ENCODE data around the gene GRPEL2.
"Not testable (repeated sequence)": the region's sequence is repeated elsewhere in the genome, so short reads cannot be mapped to it uniquely, and the experiment has no call there.

The GRPEL2 gene

GRCh38 chr5:149381986-149382338 is 36.7 kb downstream of the GRPEL2 start:
- Histone ChIP-seq H3K9ac (ENCODE audit: low read depth, low read length) (no peak overlapping the region), H3K9me3 (ENCODE audit: control insufficient read depth, insufficient read depth, low read length) (no peaks in the 10 kb centered on the region)

GRCh38 chr5:149382517-149383220 is 37.4 kb downstream of the GRPEL2 start:
- Histone ChIP-seq H3K4me1 (ENCODE audit: control insufficient read depth, insufficient read depth, low read length) (peaks cover 5% of the 10 kb centered on the region), H3K4me3 (ENCODE audit: low read depth, low read length) (no peak overlapping the region), H3K9me3 (ENCODE audit: control insufficient read depth, insufficient read depth, low read length) (no peaks in the 10 kb centered on the region), H3K9ac (ENCODE audit: low read depth, low read length) (no peak overlapping the region), H3K36me3 (ENCODE audit: control insufficient read depth, insufficient read depth, low read length) (no peaks in the 10 kb centered on the region), H3K27me3 (ENCODE audit: control insufficient read depth, insufficient read depth, low read length) (no peaks in the 10 kb centered on the region)

More at GRCh38 chr5:149381986-149382338, 36.7 kb downstream of the GRPEL2 start:
- Histone ChIP-seq H3K27me3 (ENCODE audit: control insufficient read depth, insufficient read depth, low read length) (no peaks in the 10 kb centered on the region), H3K4me1 (ENCODE audit: control insufficient read depth, insufficient read depth, low read length) (peaks cover 5% of the 10 kb centered on the region), H3K36me3 (ENCODE audit: control insufficient read depth, insufficient read depth, low read length) (no peaks in the 10 kb centered on the region), H3K4me3 (ENCODE audit: low read depth, low read length) (no peak overlapping the region)

- H3K36me3 ChIP-seq (ENCODE audit: control insufficient read depth, insufficient read depth, low read length), result no peaks in the 10 kb centered on the region
- no peaks in the 10 kb centered on the region for H3K9me3 ChIP-seq (ENCODE audit: control insufficient read depth, insufficient read depth, low read length)
- H3K4me1 ChIP-seq (ENCODE audit: control insufficient read depth, insufficient read depth, low read length), result peaks cover 5% of the 10 kb centered on the region
- no peaks in the 10 kb centered on the region for H3K27me3 ChIP-seq (ENCODE audit: control insufficient read depth, insufficient read depth, low read length)
- H3K4me3 ChIP-seq (ENCODE audit: low read depth, low read length), result no peak overlapping the region
- no peak overlapping the region for H3K9ac ChIP-seq (ENCODE audit: low read depth, low read length)
These were observed 38.1 kb downstream of the GRPEL2 start for GRCh38 chr5:149383399-149383798.

- no peak overlapping the region for H3K9ac ChIP-seq (ENCODE audit: low read depth, low read length)
- peaks cover 3% of the 10 kb centered on the region for H3K4me1 ChIP-seq (ENCODE audit: control insufficient read depth, insufficient read depth, low read length)
- H3K9me3 ChIP-seq (ENCODE audit: control insufficient read depth, insufficient read depth, low read length), result no peaks in the 10 kb centered on the region
- no peaks in the 10 kb centered on the region for H3K27me3 ChIP-seq (ENCODE audit: control insufficient read depth, insufficient read depth, low read length)
- H3K4me3 ChIP-seq (ENCODE audit: low read depth, low read length), result no peak overlapping the region
- H3K36me3 ChIP-seq (ENCODE audit: control insufficient read depth, insufficient read depth, low read length), result no peaks in the 10 kb centered on the region
These were observed 40.9 kb downstream of the GRPEL2 start for GRCh38 chr5:149386166-149386565.

- Histone ChIP-seq H3K9me3 (ENCODE audit: control insufficient read depth, insufficient read depth, low read length) (no peaks in the 10 kb centered on the region), H3K27me3 (ENCODE audit: control insufficient read depth, insufficient read depth, low read length) (no peaks in the 10 kb centered on the region), H3K4me3 (ENCODE audit: low read depth, low read length) (no peak overlapping the region)
These were observed 41.9 kb downstream of the GRPEL2 start for GRCh38 chr5:149387081-149387631.

GRCh38 chr5:149387982-149388381 is 42.7 kb downstream of the GRPEL2 start:
- no peak overlapping the region for H3K4me3 ChIP-seq (ENCODE audit: low read depth, low read length)
- H3K9ac ChIP-seq (ENCODE audit: low read depth, low read length), result no peak overlapping the region
- H3K27me3 ChIP-seq (ENCODE audit: control insufficient read depth, insufficient read depth, low read length), result no peaks in the 10 kb centered on the region
- no peaks in the 10 kb centered on the region for H3K4me1 ChIP-seq (ENCODE audit: control insufficient read depth, insufficient read depth, low read length)
- no peaks in the 10 kb centered on the region for H3K36me3 ChIP-seq (ENCODE audit: control insufficient read depth, insufficient read depth, low read length)
- no peaks in the 10 kb centered on the region for H3K9me3 ChIP-seq (ENCODE audit: control insufficient read depth, insufficient read depth, low read length)

More at GRCh38 chr5:149387081-149387631, 41.9 kb downstream of the GRPEL2 start:
- Histone ChIP-seq H3K36me3 (ENCODE audit: control insufficient read depth, insufficient read depth, low read length) (no peaks in the 10 kb centered on the region), H3K4me1 (ENCODE audit: control insufficient read depth, insufficient read depth, low read length) (peaks cover 2% of the 10 kb centered on the region), H3K9ac (ENCODE audit: low read depth, low read length) (no peak overlapping the region)

GRCh38 chr5:149388498-149389190 is 43.3 kb downstream of the GRPEL2 start:
- Histone ChIP-seq H3K36me3 (ENCODE audit: control insufficient read depth, insufficient read depth, low read length) (no peaks in the 10 kb centered on the region), H3K9me3 (ENCODE audit: control insufficient read depth, insufficient read depth, low read length) (no peaks in the 10 kb centered on the region), H3K4me1 (ENCODE audit: control insufficient read depth, insufficient read depth, low read length) (no peaks in the 10 kb centered on the region), H3K27me3 (ENCODE audit: control insufficient read depth, insufficient read depth, low read length) (no peaks in the 10 kb centered on the region), H3K9ac (ENCODE audit: low read depth, low read length) (no peak overlapping the region), H3K4me3 (ENCODE audit: low read depth, low read length) (no peak overlapping the region)

- Histone ChIP-seq H3K9ac (ENCODE audit: low read depth, low read length) (no peak overlapping the region), H3K9me3 (ENCODE audit: control insufficient read depth, insufficient read depth, low read length) (no peaks in the 10 kb centered on the region), H3K4me3 (ENCODE audit: low read depth, low read length) (no peak overlapping the region), H3K27me3 (ENCODE audit: control insufficient read depth, insufficient read depth, low read length) (no peaks in the 10 kb centered on the region), H3K4me1 (ENCODE audit: control insufficient read depth, insufficient read depth, low read length) (no peaks in the 10 kb centered on the region), H3K36me3 (ENCODE audit: control insufficient read depth, insufficient read depth, low read length) (no peaks in the 10 kb centered on the region)
These were observed 44.5 kb downstream of the GRPEL2 start for GRCh38 chr5:149389552-149390495.

- H3K9me3 ChIP-seq (ENCODE audit: control insufficient read depth, insufficient read depth, low read length); H3K4me3 ChIP-seq (ENCODE audit: low read depth, low read length); H3K9ac ChIP-seq (ENCODE audit: low read depth, low read length); H3K36me3 ChIP-seq (ENCODE audit: control insufficient read depth, insufficient read depth, low read length); H3K27me3 ChIP-seq (ENCODE audit: control insufficient read depth, insufficient read depth, low read length); H3K4me1 ChIP-seq (ENCODE audit: control insufficient read depth, insufficient read depth, low read length): not testable (repeated sequence)
These were observed 45.8 kb downstream of the GRPEL2 start for GRCh38 chr5:149391076-149391475.

- no peak overlapping the region for H3K4me3 ChIP-seq (ENCODE audit: low read depth, low read length)
- no peaks in the 10 kb centered on the region for H3K36me3 ChIP-seq (ENCODE audit: control insufficient read depth, insufficient read depth, low read length)
- no peaks in the 10 kb centered on the region for H3K4me1 ChIP-seq (ENCODE audit: control insufficient read depth, insufficient read depth, low read length)
- no peaks in the 10 kb centered on the region for H3K9me3 ChIP-seq (ENCODE audit: control insufficient read depth, insufficient read depth, low read length)
- no peaks in the 10 kb centered on the region for H3K27me3 ChIP-seq (ENCODE audit: control insufficient read depth, insufficient read depth, low read length)
- H3K9ac ChIP-seq (ENCODE audit: low read depth, low read length), result no peak overlapping the region
These were observed 46.2 kb downstream of the GRPEL2 start for GRCh38 chr5:149391524-149391923.

- H3K4me1 ChIP-seq (ENCODE audit: control insufficient read depth, insufficient read depth, low read length), result no peaks in the 10 kb centered on the region
- no peaks in the 10 kb centered on the region for H3K9me3 ChIP-seq (ENCODE audit: control insufficient read depth, insufficient read depth, low read length)
- no peak overlapping the region for H3K9ac ChIP-seq (ENCODE audit: low read depth, low read length)
- no peak overlapping the region for H3K4me3 ChIP-seq (ENCODE audit: low read depth, low read length)
- H3K36me3 ChIP-seq (ENCODE audit: control insufficient read depth, insufficient read depth, low read length), result no peaks in the 10 kb centered on the region
- no peaks in the 10 kb centered on the region for H3K27me3 ChIP-seq (ENCODE audit: control insufficient read depth, insufficient read depth, low read length)
These were observed 47.4 kb downstream of the GRPEL2 start for GRCh38 chr5:149392718-149393117.
